ENCODE data around the gene OR10T2.
"Not testable (repeated sequence)": the region's sequence is repeated elsewhere in the genome, so short reads cannot be mapped to it uniquely, and the experiment has no call there.

The OR10T2 gene, protein sequence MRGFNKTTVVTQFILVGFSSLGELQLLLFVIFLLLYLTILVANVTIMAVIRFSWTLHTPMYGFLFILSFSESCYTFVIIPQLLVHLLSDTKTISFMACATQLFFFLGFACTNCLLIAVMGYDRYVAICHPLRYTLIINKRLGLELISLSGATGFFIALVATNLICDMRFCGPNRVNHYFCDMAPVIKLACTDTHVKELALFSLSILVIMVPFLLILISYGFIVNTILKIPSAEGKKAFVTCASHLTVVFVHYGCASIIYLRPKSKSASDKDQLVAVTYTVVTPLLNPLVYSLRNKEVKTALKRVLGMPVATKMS

DNA sequence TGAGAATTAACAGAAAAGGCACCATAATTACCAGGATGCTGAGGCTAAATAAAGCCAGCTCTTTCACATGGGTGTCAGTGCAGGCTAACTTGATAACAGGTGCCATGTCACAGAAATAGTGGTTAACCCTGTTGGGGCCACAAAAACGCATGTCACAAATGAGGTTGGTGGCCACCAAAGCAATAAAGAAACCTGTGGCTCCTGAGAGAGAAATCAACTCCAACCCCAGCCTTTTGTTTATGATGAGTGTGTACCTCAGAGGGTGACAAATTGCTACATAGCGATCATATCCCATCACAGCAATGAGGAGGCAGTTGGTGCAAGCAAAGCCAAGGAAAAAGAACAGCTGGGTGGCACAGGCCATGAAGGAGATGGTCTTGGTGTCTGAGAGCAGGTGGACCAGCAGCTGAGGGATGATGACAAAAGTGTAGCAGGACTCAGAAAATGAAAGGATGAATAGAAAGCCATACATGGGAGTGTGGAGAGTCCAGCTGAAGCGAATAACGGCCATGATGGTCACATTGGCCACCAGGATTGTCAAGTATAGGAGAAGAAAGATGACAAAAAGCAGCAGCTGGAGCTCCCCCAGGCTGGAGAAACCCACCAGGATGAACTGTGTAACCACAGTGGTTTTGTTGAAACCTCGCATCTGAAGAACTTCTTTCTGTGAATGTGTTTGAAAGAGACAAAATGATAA is at the start of gene OR10T2:
TSS of gene OR10T2 (minus strand) at position 649 of the 697 bp plus-strand sequence. CDS start at position 649, 0 bp downstream.
- DNase-seq (ENCODE audit: low read depth in 2 of 2) = no peak

GRCh38 chr1:158445376-158445775 is 46.1 kb upstream of the OR10T2 start:
- no peak for DNase-seq (ENCODE audit: low read depth in 2 of 2)

DNA sequence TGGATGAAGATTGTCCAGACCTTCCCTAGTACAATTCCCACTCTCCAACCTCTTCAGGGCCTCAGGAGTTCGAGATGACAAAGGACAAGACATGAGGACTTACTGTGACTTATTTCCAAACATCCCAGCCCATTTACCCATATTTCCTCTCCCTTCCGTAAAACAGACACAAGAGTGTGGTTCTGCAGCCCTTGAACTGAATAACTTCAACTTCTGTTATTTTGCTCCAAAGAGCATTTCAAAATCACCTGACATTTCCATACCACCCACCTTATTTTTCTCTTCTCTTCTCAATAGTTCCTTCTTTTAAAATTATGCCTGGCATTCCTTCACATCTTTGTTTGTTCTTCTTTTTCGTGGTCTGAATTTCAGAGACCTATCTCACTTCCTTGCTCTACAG is 35.5 kb upstream of the OR10T2 start:
- DNase-seq (ENCODE audit: low read depth in 2 of 2) = no peak

GRCh38 chr1:158430163-158430562 is 30.9 kb upstream of the OR10T2 start:
- not testable (repeated sequence) for DNase-seq (ENCODE audit: low read depth in 2 of 2)

- no peak for DNase-seq (ENCODE audit: low read depth in 2 of 2)
Measured at GRCh38 chr1:158426137-158426536, 26.9 kb upstream of the OR10T2 start, which contains the start of gene OR10K2. Gene OR10K2, minus strand, starts transcription at chr1:158426237. Its CDS starts 5,371 bp downstream, at chr1:158420866.

DNA sequence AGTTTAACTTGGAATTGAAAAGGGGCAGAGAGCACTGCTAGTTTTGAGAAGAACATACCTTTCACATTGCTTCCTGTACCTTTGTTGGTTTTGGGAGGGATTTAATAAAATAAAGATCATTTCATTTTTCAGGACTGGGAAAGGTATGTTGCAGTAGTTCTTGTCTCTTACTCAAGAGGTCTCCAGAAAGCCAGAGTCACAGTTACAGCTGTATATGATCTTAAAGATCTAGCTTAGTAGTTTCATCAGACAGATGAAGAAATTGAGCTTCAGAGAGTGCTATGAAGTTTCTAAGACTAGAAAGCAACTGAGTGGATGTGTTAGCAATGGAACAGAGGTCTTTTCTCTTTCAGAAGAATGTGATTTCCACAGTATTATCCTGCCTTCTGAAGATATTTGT is 25.8 kb upstream of the OR10T2 start:
- DNase-seq (ENCODE audit: low read depth in 2 of 2) = no peak

GRCh38 chr1:158422212-158422611 is 22.9 kb upstream of the OR10T2 start:
- DNase-seq (ENCODE audit: low read depth in 2 of 2) = no peak

DNA sequence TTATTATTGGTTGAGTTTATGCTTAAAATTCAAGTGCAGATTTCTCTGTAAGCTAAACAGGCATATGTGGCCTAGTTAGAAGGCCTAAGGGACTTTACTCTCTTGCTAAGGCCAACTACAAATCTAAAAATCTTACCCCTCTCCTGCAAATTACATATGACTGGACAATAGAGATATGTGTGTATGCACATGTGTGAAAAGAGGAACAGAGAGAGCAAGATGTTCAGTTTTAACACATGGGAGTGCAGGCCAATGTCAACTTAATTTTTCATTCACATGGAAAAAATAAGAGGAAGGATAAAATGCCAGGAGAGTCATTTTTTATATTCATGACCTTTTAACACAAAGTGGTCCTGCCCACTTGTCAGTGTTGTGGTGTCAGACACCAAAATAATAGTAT is 18.3 kb upstream of the OR10T2 start:
- no peak for DNase-seq (ENCODE audit: low read depth in 2 of 2)

GRCh38 chr1:158414651-158415345 is 15.5 kb upstream of the OR10T2 start:
- DNase-seq (ENCODE audit: low read depth in 2 of 2) = no peak

DNA sequence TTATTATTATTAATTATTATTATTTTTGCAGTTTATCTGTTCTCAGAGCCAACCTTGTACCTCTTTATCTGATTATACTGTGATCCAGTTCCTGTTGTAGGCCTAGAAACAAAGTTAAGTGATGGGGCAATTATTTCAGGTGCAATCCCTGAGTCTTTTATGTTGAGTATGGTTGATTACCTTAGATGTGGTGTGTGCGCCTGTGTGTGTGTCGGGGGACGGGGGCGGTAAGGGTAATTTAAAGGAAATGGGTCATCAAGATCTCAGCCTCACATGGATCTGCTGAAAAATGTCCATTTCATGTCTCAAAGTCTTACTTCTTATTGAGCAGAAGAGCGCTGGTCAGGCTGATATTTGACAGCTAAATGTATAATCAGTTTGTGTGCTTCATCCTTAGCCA is 7.8 kb upstream of the OR10T2 start:
- no peak for DNase-seq (ENCODE audit: low read depth in 2 of 2)

DNA sequence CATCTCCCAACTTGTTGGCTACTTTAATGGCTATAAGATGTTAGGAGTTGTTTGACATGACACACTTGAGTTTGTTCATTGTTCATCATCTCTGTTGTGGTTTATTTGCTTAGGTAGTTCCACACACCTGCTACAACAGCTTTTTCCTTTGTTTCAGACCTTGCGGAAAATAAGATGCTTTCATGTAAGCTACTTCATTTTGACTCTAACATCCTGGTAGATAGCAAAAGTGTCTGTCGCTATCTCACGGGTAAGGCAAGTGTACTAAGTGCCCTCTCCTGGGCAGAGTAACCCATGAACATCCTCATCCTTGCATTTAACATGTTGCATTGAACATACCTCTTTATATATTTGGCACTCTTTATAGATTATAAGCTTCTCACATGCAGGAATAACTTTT is 1.6 kb upstream of the OR10T2 start:
- DNase-seq (ENCODE audit: low read depth in 2 of 2) = no peak

- DNase-seq (ENCODE audit: low read depth in 2 of 2) = no peak
Measured at GRCh38 chr1:158396646-158397045, 2.6 kb downstream of the OR10T2 start.

GRCh38 chr1:158393476-158393875 is 5.8 kb downstream of the OR10T2 start:
- no peak for DNase-seq (ENCODE audit: low read depth in 2 of 2)

DNA sequence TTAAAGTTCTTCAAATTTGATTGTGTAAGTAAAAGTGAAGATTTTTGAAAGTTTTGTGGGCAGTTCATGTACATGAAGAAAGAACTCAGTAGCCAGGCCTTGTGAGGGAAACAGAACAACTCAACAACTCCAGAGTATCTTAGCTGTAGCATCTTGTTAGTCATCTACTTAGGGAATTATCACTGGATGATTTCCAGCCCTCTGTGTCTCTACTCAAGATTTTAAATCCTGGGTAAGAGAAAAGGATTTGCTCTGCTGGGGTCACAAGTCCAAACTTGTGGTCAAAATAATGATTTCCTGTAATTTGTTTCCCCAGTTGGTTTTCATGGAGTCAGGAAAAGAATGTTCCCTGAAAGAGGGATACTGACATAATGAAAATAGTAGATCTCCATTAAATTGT is 8.2 kb downstream of the OR10T2 start:
- no peak for DNase-seq (ENCODE audit: low read depth in 2 of 2)

GRCh38 chr1:158390331-158390730 is 8.9 kb downstream of the OR10T2 start:
- DNase-seq (ENCODE audit: low read depth in 2 of 2) = no peak

DNA sequence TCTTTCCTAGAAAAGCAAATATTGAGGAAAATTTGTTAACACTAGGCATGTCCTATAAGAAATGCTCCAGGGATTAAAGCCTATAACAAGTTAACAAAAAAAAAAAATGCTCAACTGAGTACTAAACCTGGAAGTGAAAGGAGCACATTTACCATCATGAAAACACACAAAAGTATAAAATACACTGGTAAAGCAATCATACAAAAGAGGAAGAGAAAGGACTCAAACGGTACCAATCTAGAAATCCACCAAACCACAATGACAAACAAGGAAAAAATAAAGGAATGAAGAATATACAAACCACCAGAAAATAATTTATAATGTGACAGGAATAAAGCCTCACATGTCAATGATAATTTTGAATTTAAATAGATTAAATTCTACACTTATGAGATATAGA is 24.4 kb downstream of the OR10T2 start:
- no peak for DNase-seq (ENCODE audit: low read depth in 2 of 2)

DNA sequence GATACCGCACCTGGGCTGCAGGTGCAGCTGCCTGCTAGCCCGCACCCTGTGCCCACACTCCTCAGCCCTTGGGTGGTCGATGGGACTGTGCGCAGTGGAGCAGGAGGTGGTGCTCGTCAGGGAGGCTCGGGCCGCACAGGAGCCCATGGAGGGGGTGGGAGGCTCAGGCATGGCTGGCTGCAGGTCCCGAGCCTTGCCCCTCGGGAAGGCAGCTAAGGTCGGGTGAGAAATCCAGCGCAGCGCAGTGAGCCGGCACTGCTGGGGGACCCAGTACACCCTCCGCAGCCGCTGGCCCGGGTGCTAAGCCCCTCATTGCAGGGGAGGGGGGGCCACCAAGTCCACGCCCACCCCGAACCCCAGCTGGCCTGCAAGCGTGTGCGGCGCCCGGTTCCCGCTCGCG is 25.2 kb downstream of the OR10T2 start:
- not testable (repeated sequence) for DNase-seq (ENCODE audit: low read depth in 2 of 2)

GRCh38 chr1:158371188-158371953 is 27.9 kb downstream of the OR10T2 start:
- peak; percentile 13 to 19 for DNase-seq (ENCODE audit: low read depth in 2 of 2)

DNA sequence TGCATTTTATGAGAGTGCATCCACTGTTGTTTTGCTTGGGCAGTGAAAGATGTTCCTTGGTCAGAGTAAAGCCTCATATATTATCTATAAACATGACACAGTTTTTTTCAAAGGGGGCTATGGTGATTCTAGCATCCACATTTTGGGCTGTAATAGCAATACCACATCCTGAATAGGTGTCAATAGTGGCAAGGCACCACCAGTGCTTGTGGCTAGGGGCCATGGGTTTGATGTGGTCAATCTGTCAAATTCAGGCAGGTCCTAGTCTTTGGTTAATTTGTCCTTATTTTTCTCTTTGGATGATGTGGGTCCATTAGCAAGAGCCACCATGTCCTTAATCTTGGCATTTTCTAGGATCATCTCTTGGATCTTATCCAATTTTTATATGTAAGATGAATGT is 32.5 kb downstream of the OR10T2 start:
- no peak for DNase-seq (ENCODE audit: low read depth in 2 of 2)

DNA sequence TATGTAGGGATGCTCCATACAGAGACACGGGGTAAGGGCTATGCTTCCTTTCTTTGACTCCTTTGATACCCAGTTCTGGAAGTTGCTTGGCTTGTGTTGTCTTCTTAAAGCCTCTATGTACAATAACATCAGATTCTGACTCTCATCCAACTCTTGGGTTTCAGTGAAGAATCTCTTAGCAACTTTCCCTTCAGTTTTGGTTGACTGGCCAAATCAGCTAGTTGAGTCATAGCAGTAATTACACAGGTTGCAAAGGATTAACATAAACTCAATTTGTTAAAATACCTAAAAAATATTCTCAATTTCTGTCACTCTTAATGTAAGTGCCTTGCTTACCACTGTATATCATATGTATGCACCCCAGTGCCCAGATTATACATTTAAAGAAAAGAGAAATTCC is 36.3 kb downstream of the OR10T2 start:
- DNase-seq (ENCODE audit: low read depth in 2 of 2) = no peak

DNA sequence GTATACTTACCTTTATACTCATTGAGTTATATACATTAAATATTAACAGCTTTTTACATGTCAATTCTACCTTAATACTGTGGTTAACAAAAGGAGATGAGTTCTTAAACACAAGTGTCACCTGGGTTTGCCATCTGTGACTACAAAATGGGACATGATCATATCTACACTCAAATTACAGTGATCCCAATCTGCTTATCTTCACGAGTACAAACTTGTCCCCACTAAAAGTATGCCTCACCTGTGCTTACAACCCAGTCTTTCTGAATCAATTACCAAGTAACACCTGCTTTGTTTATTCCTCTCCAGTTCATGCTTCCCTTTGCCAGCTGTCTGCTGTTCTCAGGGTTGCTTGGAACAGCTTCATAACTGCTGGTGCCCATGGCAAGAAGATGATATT is 36.8 kb downstream of the OR10T2 start:
- no peak for DNase-seq (ENCODE audit: low read depth in 2 of 2)

DNA sequence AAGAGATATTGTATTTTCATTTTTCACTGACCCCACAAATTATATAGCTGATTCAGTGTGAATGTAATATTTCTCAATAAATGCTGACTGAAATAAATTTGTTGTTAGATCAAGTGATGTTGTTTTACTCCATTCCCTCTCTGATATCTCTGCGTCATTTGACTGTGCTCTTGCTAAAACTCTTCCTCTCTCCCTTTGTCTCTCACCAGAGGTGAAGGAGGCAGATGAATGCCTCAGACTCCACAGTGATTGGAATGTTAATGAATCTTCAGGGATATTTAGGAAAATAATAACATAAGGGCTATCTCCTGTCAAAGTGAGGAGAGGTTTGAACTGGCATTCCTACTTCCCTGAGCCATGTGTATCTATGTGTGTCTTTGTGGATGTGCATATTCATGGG is 41.8 kb downstream of the OR10T2 start:
- no peak for DNase-seq (ENCODE audit: low read depth in 2 of 2)
